ENCODE data around the gene TMIE. TPM values are rescaled to one million over a fixed set of nuclear protein-coding genes. Genes with fewer than 3 reads are reported as not detected.

TMIE gene
- total RNA-seq, 1 experiment from 2014 or later: 1.1 TPM

GRCh38 chr3:46706771-46707582 is 5.8 kb downstream of the TMIE start:
- in situ Hi-C loops (cut with HindIII; ENCODE audit: low pct_unique_long_range_greater_than_20kb, low sequenced_read_pairs) (no loop called here), intact Hi-C loops (cut with micrococcal nuclease; ENCODE audit: unreplicated experiment) (no loop called here)
- CTCF ChIA-PET: interaction anchor here (1.1 kb wide), 1 partner anchor 203 kb away, joined by 3 read pairs; no protein-coding TSS in a partner anchor
- no peak for TF ChIP-seq POLR2AphosphoS5 (IDR thresholded peaks at IDR 0.05; ENCODE audit: low read depth, low read length)
- TF ChIP-seq REST (IDR thresholded peaks at IDR 0.05; ENCODE audit: insufficient read depth in 1 of 2, low read depth in 2 of 2, low read length in 1 of 2): no peak
- no peak for TF ChIP-seq TCF7L2 (IDR thresholded peaks at IDR 0.05; ENCODE audit: low read depth, low read length)
- no peak for TF ChIP-seq SIN3A (IDR thresholded peaks at IDR 0.05; ENCODE audit: borderline replicate concordance, insufficient read depth, low read depth, low read length)
- no peak for TF ChIP-seq CTCF (IDR thresholded peaks at IDR 0.05)
- POLR2A ChIA-PET: no interaction called here
- BruUV-seq (replicated peaks): no TSS peak
- Histone ChIP-seq H3K9me3 (ENCODE audit: control insufficient read depth, insufficient read depth, low read depth, low read length) (no peaks in the 10 kb centered on the region), H3K27ac (ENCODE audit: low read length) (no peak overlapping the region), H3K36me3 (ENCODE audit: control insufficient read depth, insufficient read depth, low read length) (no peaks in the 10 kb centered on the region), H3K27me3 (ENCODE audit: control insufficient read depth, insufficient read depth, low read length) (no peaks in the 10 kb centered on the region), H3K4me3 (ENCODE audit: low read depth in 2 of 2, low read length in 2 of 2) (no peak overlapping the region), H3K4me1 (ENCODE audit: control insufficient read depth, insufficient read depth, low read length) (no peaks in the 10 kb centered on the region)
- ATAC-seq (no peak), DNase-seq (ENCODE audit: low read depth, low spot score) (no peak)

- ChIA-PET CTCF (interaction anchor here (1.2 kb wide), 1 partner anchor 202 kb away, joined by 3 read pairs; no protein-coding TSS in a partner anchor), POLR2A (no interaction called here)
- Histone ChIP-seq H3K9me3 (ENCODE audit: control insufficient read depth, insufficient read depth, low read depth, low read length) (no peaks in the 10 kb centered on the region), H3K36me3 (ENCODE audit: control insufficient read depth, insufficient read depth, low read length) (no peaks in the 10 kb centered on the region), H3K27me3 (ENCODE audit: control insufficient read depth, insufficient read depth, low read length) (no peaks in the 10 kb centered on the region), H3K4me3 (ENCODE audit: low read depth in 2 of 2, low read length in 2 of 2) (no peak overlapping the region), H3K27ac (ENCODE audit: low read length) (no peak overlapping the region), H3K4me1 (ENCODE audit: control insufficient read depth, insufficient read depth, low read length) (no peaks in the 10 kb centered on the region)
- in situ Hi-C loops (cut with HindIII; ENCODE audit: low pct_unique_long_range_greater_than_20kb, low sequenced_read_pairs) (no loop called here), intact Hi-C loops (cut with micrococcal nuclease; ENCODE audit: unreplicated experiment) (no loop called here)
- TF ChIP-seq TCF7L2 (IDR thresholded peaks at IDR 0.05; ENCODE audit: low read depth, low read length) (no peak), CTCF (IDR thresholded peaks at IDR 0.05) (no peak), POLR2AphosphoS5 (IDR thresholded peaks at IDR 0.05; ENCODE audit: low read depth, low read length) (no peak), REST (IDR thresholded peaks at IDR 0.05; ENCODE audit: insufficient read depth in 1 of 2, low read depth in 2 of 2, low read length in 1 of 2) (no peak), SIN3A (IDR thresholded peaks at IDR 0.05; ENCODE audit: borderline replicate concordance, insufficient read depth, low read depth, low read length) (no peak)
- no TSS peak for BruUV-seq (replicated peaks)
- ATAC-seq: no peak
- DNase-seq (ENCODE audit: low read depth, low spot score): no peak
Observed at GRCh38 chr3:46707601-46708011, 6.4 kb downstream of the TMIE start.
